GM18951 (cell line): Measurements from ENCODE around the gene METTL17.
"Not testable (repeated sequence)": the region's sequence is repeated elsewhere in the genome, so short reads cannot be mapped to it uniquely, and the experiment has no call there.

Experiments used
- POLR2A ChIP-seq: IDR thresholded peaks from 4 replicates; pipeline ENCODE4 v1.6.1; 2011; ENCODE audit warnings: mild to moderate bottlenecking; ENCODE audit not compliant: insufficient read length, insufficient read depth; ENCODE audit errors: extremely low read depth
- in situ Hi-C: fragments of 300-500 bp; cut with MboI; formaldehyde crosslinking; loops from one replicate; pipeline ENCODE4 v1.12.0; 2022; ENCODE audit warnings: low sequenced_read_pairs, mixed read lengths, inconsistent platforms; ENCODE audit not compliant: unreplicated experiment

METTL17 gene

GRCh38 chr14:20978687-20979086 lies 11.1 kb upstream of the METTL17 start:
- in situ Hi-C loops, result no loop called here
- TF ChIP-seq POLR2A, result no peak

- TF ChIP-seq POLR2A, result no peak
- in situ Hi-C loops, result no loop called here
Measured at GRCh38 chr14:20980906-20981305, 8.9 kb upstream of the METTL17 start.

GRCh38 chr14:20982646-20983369 lies 7.0 kb upstream of the METTL17 start:
- TF ChIP-seq POLR2A, result no peak
- in situ Hi-C loops, result no loop called here

- in situ Hi-C loops, result not testable (repeated sequence)
Measured at GRCh38 chr14:20985650-20986049, 4.1 kb upstream of the METTL17 start.

- in situ Hi-C loops, result no loop called here
- no peak for TF ChIP-seq POLR2A
Measured at GRCh38 chr14:20986811-20987210, 3.0 kb upstream of the METTL17 start.

GRCh38 chr14:20988717-20989470 lies 886 bp upstream of the METTL17 start:
- in situ Hi-C loops, result no loop called here
- no peak for TF ChIP-seq POLR2A

GRCh38 chr14:20989471-20989786 lies 351 bp upstream of the METTL17 start:
- no peak for TF ChIP-seq POLR2A

GRCh38 chr14:20996521-20996920 lies 6.7 kb downstream of the METTL17 start:
- in situ Hi-C loops, result no loop called here
- TF ChIP-seq POLR2A, result no peak

More at GRCh38 chr14:20989471-20989786, 351 bp upstream of the METTL17 start:
- in situ Hi-C loops, result no loop called here

- in situ Hi-C loops, result no loop called here
- no peak for TF ChIP-seq POLR2A
Measured at GRCh38 chr14:20997115-20997514, 7.3 kb downstream of the METTL17 start.

- in situ Hi-C loops, result no loop called here
- no peak for TF ChIP-seq POLR2A
Measured at GRCh38 chr14:20997564-20997963, 7.8 kb downstream of the METTL17 start.

GRCh38 chr14:20998139-20998538 lies 8.4 kb downstream of the METTL17 start:
- TF ChIP-seq POLR2A, result no peak
- in situ Hi-C loops, result no loop called here

GRCh38 chr14:20998674-20999366 lies 9.0 kb downstream of the METTL17 start, which contains the start of gene SLC39A2:
TSS of gene SLC39A2 (plus strand) at chr14:20999293. CDS start at chr14:20999447, 154 bp downstream.
- in situ Hi-C loops, result no loop called here

GRCh38 chr14:20999591-20999990 lies 9.8 kb downstream of the METTL17 start:
- in situ Hi-C loops, result no loop called here
- no peak for TF ChIP-seq POLR2A

More at GRCh38 chr14:20998674-20999366, 9.0 kb downstream of the METTL17 start, which contains the start of gene SLC39A2:
- TF ChIP-seq POLR2A, result no peak
